ENCODE data around the gene GMEB1. TPM values are rescaled to one million over a fixed set of nuclear protein-coding genes. Genes with fewer than 3 reads are reported as not detected.

Gene GMEB1
- total and polyA plus RNA-seq, 2 donors (not counting 1 experiment from before 2014, with no cell fraction given), result 7.5 to 21.7 TPM

- Mint-ChIP-seq H3K4me3 (no peak overlapping the region), H3K9me3 (ENCODE audit: insufficient read depth) (no peaks in the 10 kb centered on the region), H3K4me1 (peaks cover 6% of the 10 kb centered on the region), H3K27ac (no peak overlapping the region), H3K27me3 (no peaks in the 10 kb centered on the region)
- DNase-seq (no peak), ATAC-seq (ENCODE audit: low read depth) (no peak)
- peaks cover 25% of the 10 kb centered on the region for H4K20me1 ChIP-seq (ENCODE audit: control insufficient read depth, insufficient read depth, low read length, poor library complexity, severe bottlenecking)
- no peaks in the 10 kb centered on the region for H3K27me3 ChIP-seq (replicated peaks in 1 of 4; ENCODE audit: control extremely low read depth in 1 of 4, control insufficient read depth in 3 of 4, insufficient read depth in 4 of 4, low read length in 3 of 4)
- H3K9ac ChIP-seq (ENCODE audit: low read length), result no peak overlapping the region
- no peak overlapping the region for H2AFZ ChIP-seq (ENCODE audit: insufficient read depth, low read depth, low read length, poor library complexity, severe bottlenecking)
- POLR2A ChIA-PET, result interaction anchor here (0.6 kb wide), 1 partner anchor 832 kb away, joined by 6 read pairs; no protein-coding TSS in a partner anchor
- H3K4me3 ChIP-seq (ENCODE audit: control extremely low read depth in 1 of 5, extremely low read depth in 1 of 5, insufficient read depth in 1 of 5, low read depth in 2 of 5, low read length in 4 of 5), result no peak overlapping the region
- H3K4me1 ChIP-seq (ENCODE audit: control insufficient read depth in 2 of 2, insufficient read depth in 2 of 2, low read length in 2 of 2), result no peaks in the 10 kb centered on the region
- H3K36me3 ChIP-seq (replicated peaks in 1 of 2; ENCODE audit: control extremely low read depth in 1 of 2, control insufficient read depth in 1 of 2, extremely low read depth in 1 of 2, insufficient read depth in 2 of 2, low read length in 1 of 2), result no peaks in the 10 kb centered on the region
- H3K4me2 ChIP-seq (replicated peaks; ENCODE audit: low read depth, low read length, poor library complexity, severe bottlenecking), result no peak overlapping the region
- H3K79me2 ChIP-seq (ENCODE audit: control insufficient read depth, insufficient read depth, low read length), result peaks cover 91% of the 10 kb centered on the region
- intact Hi-C loops (cut with micrococcal nuclease), result no loop called here
- CTCF ChIA-PET, result interaction anchor here (0.7 kb wide), 1 partner anchor 60 kb away, joined by 3 read pairs; no protein-coding TSS in a partner anchor
- no peak overlapping the region for H3K27ac ChIP-seq (ENCODE audit: low read length in 2 of 2)
- H3K9me3 ChIP-seq (ENCODE audit: control extremely low read depth in 1 of 3, control insufficient read depth in 2 of 3, insufficient read depth in 1 of 3, low read length in 2 of 3), result no peaks in the 10 kb centered on the region
- TF ChIP-seq CTCF (IDR thresholded peaks at IDR 0.05) (no peak), EZH2 (IDR thresholded peaks at IDR 0.05; ENCODE audit: borderline replicate concordance, insufficient read depth, low read depth, low read length, poor library complexity, severe bottlenecking) (no peak)
Measured at GRCh38 chr1:28675924-28676257, 7.3 kb downstream of the GMEB1 start.

- Mint-ChIP-seq H3K4me3 (no peak overlapping the region), H3K9me3 (ENCODE audit: insufficient read depth) (no peaks in the 10 kb centered on the region), H3K27me3 (no peaks in the 10 kb centered on the region), H3K27ac (no peak overlapping the region), H3K4me1 (peaks cover 3% of the 10 kb centered on the region)
- DNase-seq, result no peak
- Histone ChIP-seq H2AFZ (ENCODE audit: insufficient read depth, low read depth, low read length, poor library complexity, severe bottlenecking) (no peak overlapping the region), H3K79me2 (ENCODE audit: control insufficient read depth, insufficient read depth, low read length) (peaks cover 66% of the 10 kb centered on the region), H3K4me1 (ENCODE audit: control insufficient read depth in 2 of 2, insufficient read depth in 2 of 2, low read length in 2 of 2) (no peaks in the 10 kb centered on the region), H3K27me3 (replicated peaks in 1 of 4; ENCODE audit: control extremely low read depth in 1 of 4, control insufficient read depth in 3 of 4, insufficient read depth in 4 of 4, low read length in 3 of 4) (no peaks in the 10 kb centered on the region), H3K4me2 (replicated peaks; ENCODE audit: low read depth, low read length, poor library complexity, severe bottlenecking) (no peak overlapping the region), H3K9ac (ENCODE audit: low read length) (no peak overlapping the region), H3K9me3 (ENCODE audit: control extremely low read depth in 1 of 3, control insufficient read depth in 2 of 3, insufficient read depth in 1 of 3, low read length in 2 of 3) (no peaks in the 10 kb centered on the region), H3K36me3 (replicated peaks in 1 of 2; ENCODE audit: control extremely low read depth in 1 of 2, control insufficient read depth in 1 of 2, extremely low read depth in 1 of 2, insufficient read depth in 2 of 2, low read length in 1 of 2) (peaks cover 8 to 25% of the 10 kb centered on the region in 2 experiments), H3K27ac (ENCODE audit: low read length in 2 of 2) (no peak overlapping the region), H3K4me3 (ENCODE audit: control extremely low read depth in 1 of 5, extremely low read depth in 1 of 5, insufficient read depth in 1 of 5, low read depth in 2 of 5, low read length in 4 of 5) (no peak overlapping the region), H4K20me1 (ENCODE audit: control insufficient read depth, insufficient read depth, low read length, poor library complexity, severe bottlenecking) (peaks cover 25% of the 10 kb centered on the region)
- CTCF ChIA-PET, result no interaction called here
- POLR2A ChIA-PET, result no interaction called here
- no CpG with 5 or more reads among the region's 4 CpGs for WGBS (ENCODE audit: insufficient coverage)
- intact Hi-C loops (cut with micrococcal nuclease), result no loop called here
- no peak for ATAC-seq (ENCODE audit: low read depth)
- TF ChIP-seq EZH2 (IDR thresholded peaks at IDR 0.05; ENCODE audit: borderline replicate concordance, insufficient read depth, low read depth, low read length, poor library complexity, severe bottlenecking) (no peak), CTCF (IDR thresholded peaks at IDR 0.05) (no peak)
Measured at GRCh38 chr1:28680151-28680550, 11.6 kb downstream of the GMEB1 start.

All from B cell (primary cell).